ENCODE results near the gene PLEKHA6.
"Not testable (repeated sequence)": the region's sequence is repeated elsewhere in the genome, so short reads cannot be mapped to it uniquely, and the experiment has no call there.

Gene PLEKHA6

DNA sequence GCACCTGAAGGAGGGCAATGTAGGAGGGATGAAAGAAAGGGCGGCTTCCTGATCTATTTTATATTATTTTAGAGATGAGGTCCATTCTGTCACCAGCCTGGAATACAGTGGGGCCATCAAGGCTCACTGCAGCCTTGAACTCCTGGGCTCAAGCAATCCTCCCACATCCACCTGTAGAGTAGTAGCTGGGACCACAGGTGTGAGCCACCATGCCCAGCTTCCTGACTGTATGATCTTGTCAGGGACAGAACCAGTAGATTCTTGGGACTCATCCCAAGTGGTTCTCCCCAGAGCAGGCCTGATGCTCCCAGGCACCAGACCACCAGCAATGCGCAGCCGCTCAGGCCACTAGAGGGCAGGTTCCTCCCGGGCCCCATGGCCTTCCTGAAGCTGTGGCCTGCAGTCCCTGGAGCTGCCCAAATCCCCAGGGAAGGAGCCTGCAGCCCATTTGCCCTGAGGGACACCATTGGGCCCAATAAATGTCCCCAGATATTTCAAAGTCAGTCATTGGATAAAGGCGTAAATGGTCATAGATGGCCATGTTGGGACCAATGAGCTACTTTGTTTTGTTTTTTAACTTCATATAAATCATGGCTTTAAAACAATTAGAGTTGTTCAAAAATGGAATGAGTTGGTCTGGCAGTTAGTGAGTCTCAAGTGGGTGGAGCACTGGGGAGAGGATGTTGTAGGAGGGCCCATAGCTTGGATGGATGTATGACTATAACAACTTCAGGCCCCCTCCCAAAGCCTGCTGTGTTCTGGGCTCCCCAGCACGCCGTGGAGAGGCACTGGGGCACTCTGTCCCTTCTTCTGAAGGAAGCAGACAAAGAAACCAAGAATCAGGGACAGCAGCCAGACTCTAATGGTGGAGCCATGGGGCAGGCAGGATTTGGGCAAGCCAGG is 101.3 kb downstream of the PLEKHA6 start:
- DNase-seq: peak; percentile 51

DNA sequence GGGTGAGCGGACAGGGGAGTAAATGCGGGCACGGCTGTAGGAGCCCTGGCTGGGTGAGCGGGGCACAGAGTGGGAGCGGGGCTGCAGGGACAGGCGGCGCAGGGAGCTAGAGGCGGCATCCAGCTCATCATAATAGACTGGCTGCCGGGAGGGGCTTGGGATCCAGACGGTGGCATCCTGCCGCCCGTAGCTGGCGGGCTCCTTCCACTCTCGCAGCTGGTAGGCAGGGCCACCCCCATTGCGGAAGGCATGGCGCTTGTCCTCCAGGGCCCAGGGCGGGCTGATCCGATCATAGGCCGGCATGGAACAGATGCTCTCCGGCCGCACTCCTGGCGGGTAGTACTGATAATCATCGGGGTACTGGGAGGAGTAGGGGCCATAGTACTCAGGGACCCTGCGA is 102.3 kb downstream of the PLEKHA6 start:
- DNase-seq: no peak

DNA sequence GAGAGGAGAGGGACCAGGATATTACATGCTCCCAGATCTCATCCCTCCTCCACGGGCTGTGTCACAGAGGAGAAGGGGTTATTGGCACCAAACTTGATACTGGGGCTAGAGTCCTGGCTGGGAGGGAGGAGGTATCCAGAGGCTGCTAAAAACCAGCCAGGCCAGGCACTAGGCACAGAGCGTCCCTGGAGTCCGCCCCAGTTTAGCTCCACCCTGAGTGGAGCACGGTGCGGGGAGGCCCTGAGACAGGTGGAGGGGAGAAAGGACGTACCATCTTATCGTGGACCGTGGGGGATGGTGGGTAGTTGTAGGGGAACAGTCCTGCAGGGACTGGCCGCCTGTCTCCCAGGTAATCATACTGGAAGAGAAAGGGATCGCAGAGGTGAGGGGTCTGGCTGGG is 103.2 kb downstream of the PLEKHA6 start:
- DNase-seq: no peak

DNA sequence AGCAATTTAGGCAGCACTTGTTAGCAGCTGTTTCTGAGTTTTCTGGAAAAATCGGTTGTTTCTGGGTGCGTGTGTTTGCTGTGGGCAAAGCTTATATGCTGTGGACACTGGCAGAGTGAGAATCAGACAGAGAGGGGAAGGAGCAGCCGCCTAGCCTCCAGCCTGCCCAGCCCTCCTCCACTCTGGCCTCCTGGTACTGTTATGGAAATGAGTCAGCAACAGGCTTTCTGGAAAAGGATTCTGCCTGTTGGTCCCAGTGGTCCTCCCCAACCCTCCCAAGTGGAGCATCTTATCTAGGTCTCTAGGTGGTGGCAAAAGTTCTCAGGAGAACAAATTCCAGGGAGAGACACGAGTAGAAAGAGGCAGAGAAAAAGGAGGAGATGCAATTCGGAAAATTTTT is 103.8 kb downstream of the PLEKHA6 start:
- DNase-seq: no peak

DNA sequence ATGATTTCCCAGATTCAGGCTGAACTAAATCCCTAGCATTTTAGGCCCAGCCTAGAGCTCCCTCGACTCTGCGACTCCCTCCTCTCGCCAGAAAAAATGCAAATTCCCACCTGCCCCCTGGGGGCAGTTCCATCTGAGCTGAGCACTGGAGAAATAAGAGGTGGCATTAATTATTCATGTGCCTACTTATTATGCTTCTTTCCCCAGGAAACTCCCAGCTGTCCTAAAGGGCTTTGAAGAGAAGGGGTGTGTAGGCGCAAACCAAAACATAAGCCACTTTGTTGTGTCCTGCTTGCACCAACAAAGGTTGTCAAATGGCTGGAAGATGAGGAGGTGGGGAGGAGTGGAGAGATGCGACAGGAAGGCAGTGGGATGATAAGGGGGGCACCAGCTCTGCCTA is 104.5 kb downstream of the PLEKHA6 start:
- DNase-seq: no peak

DNA sequence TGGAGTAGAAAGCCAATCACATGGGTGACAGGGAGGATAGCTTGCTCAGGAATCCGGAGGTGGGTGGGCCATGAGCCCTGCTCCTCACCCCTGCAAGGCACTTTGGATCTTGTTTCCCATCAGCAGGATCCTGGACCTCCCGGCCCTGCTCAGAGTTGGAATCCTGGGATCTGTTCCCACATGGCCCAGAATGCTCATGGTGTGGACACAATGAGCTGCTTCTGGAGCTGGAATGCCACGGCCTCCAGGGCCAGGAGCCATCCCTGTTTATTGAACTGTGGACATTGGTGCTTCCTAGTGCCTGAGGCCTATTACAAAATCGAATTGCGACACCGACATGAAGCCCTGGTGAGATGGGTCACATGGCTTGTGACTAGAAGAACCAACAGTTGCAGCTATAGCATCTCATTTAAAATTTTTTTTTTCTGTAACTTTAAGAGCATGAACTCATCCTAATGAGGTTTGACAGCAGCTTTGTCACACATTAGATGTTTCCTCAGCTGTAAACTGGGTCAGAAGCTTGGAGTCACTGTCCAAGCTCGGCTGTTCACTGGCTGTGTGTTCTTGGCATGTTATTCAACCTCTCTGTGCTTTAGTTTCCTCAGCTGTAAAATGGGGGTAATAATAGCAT is 105.6 kb downstream of the PLEKHA6 start:
- no peak for DNase-seq

DNA sequence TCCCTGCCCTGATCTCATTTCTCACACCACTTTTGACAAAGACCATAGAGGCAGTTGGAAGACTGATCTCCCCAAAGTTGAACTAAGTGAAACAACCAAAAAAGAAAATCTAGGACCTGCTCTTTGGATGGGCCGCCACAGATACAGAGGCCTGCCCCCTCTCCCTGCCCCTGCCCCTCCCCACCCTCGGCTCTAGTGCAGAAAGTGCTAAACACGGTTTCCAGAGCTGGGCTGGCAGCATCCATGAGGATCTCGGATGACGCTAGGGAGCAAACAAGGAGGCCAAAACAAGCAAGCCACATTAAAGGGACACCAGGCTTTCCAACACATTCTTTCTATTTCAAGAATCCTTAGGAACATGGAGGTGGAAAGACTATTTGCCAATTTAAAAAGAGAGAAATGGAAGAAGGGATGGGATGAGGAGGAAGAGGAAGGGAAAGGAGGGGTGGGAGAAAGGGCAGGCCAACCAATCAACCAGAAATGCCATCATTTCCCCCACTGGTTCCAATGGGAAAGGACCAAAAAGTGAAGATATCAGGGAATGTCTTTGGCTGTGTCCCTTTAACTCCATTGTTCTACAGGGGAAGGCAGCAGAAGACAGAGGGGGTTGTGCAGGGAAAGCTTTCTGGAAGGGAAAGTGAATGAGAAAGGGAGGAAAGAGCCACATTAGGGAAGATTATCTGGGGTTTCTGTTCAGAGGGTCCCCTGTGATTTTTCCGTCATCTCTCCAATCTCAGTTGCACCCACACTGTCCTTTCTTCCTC is 107.6 kb downstream of the PLEKHA6 start:
- DNase-seq: no peak

DNA sequence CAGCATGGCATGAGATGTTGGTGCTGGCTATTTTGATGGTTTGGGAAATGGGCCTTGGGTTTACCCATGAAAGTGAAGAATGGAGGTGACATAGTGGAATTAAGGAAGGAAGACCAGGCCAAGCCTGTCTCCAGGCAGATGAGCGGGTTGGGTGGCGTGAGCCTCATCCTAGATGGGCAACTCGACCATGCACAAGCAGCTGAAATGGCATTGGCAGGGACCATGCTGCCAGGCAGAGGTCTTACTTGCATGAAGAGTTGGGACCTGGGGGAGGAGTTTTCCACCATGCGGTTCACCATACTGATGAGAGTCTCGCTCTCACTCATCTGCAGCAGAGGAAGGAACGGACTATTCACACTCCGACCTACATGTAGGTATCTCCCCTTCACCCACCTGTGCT is 108.4 kb downstream of the PLEKHA6 start:
- no peak for DNase-seq

DNA sequence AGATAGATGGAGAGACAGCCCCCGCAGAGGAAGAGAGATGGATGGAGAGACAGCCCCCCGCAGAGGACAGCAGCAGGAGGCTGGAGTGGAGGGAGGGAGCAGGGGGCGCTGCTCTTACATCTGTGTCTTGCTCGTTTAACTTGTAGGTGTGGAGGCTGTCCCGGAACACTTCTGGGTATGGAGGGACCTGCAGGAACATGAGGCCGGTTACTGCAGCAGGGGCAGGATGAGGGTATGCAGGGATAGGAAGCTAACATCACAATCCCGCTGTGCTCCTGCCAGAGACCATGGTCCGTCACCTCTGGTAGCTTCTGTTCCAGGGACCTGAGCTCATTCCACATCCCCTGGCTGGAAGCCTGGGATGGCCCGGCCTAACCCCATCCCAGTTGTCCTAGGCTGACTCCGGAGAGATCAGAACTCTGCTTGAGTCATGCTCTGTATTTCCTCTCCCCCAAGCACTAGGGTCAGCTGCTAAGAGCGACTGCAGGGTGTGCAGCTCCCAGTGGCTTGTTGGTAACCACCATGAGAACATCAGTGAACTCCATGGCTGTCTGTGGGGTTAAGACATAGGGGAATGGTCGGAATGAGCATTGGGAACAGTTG is 109.2 kb downstream of the PLEKHA6 start:
- DNase-seq: no peak

DNA sequence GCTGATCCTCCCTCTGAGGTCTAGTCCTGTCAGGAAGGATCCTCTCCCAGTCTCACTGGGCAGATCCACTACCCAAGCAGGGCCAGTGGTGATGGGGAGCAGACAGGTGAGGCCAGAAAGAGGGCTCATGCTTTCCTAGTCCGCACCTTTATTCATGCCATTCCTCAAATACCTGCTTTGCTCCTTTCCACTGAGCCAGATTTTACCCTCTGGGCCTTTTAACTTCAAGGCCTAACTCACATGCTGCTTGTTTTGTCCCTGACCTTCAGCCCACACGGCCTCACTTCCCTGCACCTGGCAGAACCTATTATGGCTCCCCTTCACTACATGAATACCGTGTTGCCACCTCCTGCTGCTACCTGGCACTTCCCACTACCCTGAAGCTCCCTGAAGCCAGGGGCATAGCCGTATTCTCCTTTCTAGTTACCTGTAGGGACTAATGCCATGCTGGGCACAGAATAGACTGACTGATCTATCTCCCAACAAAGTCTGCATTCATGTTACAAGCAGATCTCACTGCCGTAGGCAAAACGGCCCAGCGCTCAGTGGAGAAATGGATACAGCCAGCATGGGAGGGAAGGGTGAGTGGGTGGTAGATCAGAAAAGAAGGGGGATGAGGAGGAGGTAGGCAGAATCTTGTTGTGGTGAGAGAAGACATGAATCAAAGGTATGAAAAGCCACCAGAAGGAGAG is 109.8 kb downstream of the PLEKHA6 start:
- no peak for DNase-seq

DNA sequence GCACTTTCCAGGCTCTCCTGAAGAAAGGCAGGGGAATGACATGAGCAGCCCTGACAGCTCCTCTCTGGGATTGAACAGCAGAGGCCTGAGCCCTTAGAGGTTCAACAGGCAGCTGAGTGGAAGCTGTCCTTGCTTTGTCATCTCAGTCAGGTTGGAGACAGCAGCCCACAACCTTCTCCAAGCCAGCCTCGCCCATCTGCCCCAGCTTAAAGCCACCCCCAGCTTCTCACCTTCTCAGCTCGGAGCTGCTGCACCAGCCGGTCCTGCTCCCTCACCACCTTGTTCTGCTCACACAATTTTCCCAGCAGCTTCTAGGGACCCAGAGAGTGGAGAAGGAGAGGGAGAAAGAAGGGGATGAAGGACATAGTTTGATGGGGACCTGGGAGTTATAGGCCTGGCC is 110.8 kb downstream of the PLEKHA6 start:
- no peak for DNase-seq

DNA sequence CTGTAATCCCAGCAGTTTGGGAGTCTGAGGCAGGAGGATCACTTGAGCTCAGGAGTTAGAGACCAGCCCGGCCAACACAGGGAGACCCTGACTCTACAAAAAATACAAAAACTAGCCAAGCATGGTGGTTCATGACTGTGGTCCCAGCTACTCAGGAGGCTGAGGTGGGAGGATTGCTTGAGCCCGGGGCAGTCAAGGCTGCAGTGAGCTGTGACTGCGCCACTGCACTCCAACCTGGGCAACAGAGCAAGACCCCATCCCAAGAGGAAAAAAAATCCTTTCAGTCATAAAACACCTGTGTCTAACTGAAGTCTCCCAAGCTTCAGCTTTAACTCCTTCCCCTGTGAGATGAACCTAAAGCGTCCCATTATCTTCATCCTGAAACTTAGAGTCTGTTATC is 112.9 kb downstream of the PLEKHA6 start:
- DNase-seq: no peak

DNA sequence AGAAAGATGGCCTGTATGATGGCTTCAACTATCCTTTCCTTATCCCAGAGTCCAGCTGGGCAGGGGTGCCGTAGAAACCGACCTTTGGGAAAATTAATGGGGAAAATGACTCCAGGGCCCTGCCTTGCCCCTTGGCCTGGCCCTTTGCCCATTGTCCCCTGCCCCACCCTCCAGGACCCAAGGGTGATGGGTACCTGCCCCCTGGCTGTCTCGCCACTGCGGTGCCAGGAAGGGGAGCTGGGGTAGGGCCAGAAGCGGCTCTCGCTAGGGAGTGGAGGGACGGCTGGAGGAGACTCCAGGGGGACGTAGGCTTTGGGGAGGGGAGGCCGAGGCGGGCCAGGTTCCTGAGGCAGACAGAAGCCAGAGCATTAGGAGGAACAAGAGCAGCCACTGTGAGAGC is 116.8 kb downstream of the PLEKHA6 start:
- no peak for DNase-seq

DNA sequence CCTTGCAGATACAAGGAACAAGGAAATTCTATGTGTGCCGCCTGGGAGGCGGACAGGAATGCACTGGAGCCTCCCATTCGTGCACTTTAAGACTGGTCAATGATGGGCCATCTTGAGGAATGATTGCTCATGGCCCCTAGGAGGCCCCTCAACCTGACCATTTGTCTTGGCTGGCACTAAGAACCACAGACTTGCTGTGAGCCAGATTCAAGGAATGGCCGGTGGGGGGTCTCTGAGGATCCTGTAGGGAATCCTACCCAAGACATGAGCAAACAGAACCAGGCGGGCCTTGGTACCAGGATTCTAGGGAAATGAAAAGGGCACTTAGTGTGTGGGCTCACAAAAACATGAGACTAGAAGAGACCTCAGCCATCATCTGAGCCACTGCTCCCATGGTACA is 117.8 kb downstream of the PLEKHA6 start:
- no peak for DNase-seq

DNA sequence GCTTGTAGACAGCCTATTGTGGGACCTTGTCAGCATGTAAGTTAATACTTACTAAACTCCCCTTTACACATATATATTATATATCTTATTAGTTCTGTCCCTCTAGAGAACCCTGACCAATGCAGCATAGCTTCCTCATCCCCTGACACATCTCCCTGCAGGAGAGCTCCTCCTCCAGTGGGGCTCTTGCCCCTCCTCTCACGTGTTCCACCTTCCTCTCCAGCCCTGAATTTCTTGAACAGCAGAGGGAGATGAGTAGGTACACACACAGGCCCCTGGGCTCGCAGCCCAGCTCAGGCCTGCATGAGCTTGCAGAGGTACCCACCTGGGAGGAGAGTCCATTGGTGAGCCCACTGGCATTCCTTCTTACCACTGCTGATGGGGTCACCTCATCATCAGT is 118.7 kb downstream of the PLEKHA6 start:
- peak; percentile 31 for DNase-seq

DNA sequence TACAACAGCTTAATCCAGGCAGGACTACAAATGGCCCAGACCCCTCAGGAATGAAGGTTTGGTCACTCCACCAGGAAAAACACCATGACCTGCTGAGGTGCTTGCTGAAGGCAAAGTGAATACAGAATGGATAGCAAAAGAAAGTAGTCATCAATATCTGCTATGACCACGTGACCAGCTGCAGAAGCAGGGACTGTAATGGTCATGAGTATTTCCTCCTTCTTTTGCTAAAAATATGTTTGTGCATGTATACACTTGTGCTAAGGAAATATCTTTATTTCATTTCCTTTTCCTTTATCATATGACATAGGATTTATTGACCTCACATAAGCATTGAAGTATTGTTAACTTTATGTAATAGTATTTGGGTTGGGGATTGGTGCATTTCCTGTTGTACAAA is 119.5 kb downstream of the PLEKHA6 start:
- DNase-seq: no peak

DNA sequence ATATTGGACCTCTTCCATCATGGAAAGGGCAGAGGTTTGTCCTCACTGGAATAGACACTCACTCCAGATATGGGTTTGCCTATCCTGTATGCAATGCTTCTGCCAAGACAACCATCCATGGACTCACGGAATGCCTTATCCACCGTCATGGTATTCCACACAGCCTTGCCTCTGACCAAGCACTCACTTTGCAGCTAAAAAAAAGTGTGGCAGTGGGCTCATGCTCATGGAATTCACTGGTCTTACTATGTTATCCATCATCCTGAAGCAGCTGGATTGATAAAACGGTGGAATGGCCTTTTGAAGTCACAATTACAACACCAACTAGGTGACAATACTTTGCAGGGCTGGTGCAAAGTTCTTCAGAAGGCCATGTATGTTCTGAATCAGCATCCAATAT is 120.3 kb downstream of the PLEKHA6 start:
- DNase-seq: not testable (repeated sequence)

DNA sequence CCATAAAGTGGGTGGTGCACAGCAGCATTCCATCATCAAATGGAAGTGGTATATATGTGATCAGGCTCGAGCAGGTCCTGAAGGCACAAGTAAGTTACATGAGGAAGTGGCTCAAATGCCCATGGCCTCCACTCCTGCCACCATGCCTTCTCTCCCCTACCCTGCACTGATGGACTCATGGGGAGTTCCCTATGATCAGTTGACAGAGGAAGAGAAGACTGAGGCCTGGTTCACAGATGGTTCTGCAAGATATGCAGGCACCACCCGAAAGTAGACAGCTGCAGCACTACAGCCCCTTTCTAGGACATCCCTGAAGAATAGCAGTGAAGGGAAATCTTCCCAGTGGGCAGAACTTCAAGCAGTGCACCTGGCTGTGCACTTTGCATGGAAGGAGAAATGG is 121.2 kb downstream of the PLEKHA6 start:
- not testable (repeated sequence) for DNase-seq

DNA sequence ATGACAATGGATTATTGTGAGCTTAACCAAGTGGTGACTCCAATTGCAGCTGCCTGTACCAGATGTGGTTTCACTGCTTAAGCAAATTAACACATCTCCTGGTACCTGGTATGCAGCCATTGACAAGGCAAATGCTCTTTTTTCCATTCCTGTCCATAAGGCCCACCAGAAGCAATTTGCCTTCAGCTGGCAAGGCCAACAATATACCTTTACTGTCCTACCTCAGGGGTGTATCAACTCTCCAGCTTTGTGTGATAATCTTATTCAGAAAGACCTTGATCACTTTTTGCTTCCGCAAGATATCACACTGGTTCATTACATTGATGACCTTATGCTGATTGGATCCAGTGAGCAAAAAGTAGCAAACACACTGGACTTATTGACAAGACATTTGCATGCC is 122.2 kb downstream of the PLEKHA6 start:
- not testable (repeated sequence) for DNase-seq

DNA sequence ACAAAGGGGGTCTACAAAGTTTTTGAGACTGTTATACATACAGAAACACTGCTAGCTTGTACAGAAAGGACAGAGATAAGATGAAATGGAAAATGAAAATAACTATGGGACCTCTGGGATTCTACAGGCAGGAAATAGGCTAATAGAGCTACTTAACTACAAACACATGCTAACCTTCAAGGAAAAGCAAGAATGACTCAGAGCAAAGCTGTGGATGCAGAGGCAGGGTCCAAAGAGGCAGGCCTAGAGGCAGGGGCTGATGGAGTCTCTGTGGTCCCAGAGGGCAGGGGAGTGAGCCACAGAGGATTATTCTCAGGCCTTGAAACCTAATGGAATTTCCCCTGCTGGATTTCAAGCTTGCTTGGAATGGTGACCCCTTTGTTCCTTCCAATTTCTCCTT is 127.2 kb downstream of the PLEKHA6 start:
- no peak for DNase-seq

DNA sequence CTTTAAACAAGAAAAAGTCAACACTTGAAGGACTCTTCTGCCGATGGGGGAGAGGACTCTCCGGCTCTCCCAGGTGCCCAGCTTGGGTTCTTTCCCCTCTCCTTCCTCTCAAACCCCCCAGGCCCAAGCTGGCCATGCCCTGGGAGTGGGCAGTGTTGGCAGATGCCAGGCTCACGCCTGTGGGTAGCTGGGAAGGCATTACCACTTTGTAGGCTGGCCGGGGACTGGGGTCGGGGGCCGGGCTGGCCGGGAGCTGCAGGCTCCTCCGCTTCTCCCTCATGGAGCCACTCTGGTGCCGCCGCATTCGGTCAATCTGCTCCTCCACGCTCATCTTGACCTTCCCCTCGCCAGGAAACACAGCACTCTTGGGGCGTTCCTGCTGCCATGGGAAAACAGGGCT is 129.5 kb downstream of the PLEKHA6 start:
- DNase-seq: no peak

DNA sequence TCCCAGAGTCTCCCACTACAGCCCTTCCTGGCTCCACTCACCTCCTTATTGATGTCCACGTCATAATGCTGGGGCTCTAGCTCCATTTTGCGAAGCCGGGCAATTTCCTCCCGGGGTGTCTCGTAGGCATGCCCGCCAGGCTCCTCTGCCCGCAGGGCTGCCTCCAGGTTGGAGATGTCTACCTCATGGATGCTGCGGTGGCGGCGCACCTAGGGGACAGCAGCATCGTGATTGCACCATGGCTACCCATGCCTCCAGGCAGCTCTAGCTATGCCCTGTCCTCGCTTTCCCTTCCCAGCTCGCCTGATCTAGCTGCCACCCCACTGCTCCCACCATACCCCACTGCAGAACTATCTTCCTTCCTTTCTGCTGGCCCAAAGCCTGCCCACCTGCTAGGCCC is 130.8 kb downstream of the PLEKHA6 start:
- no peak for DNase-seq

Measured in RPMI8226 (cell line).